CD14-positive monocyte (primary cell): ENCODE results near the gene GJB5. TPM values are rescaled to one million over a fixed set of nuclear protein-coding genes. Genes with fewer than 3 reads are reported as not detected.

Experiments used
- DNase-seq, 3 donors: peaks; one replicate each; pipeline ENCODE4 v3.0.0-alpha.2; 2011 to 2022
- H2AFZ ChIP-seq: 2 replicates; pipeline ENCODE4 v1.6.0; 2012; ENCODE audit warnings: mild to moderate bottlenecking, low read depth, low read length, inconsistent platforms; ENCODE audit not compliant: insufficient read depth, poor library complexity, severe bottlenecking
- H3K27ac ChIP-seq, 2 donors: 1 replicate in 1 of 2; 2 replicates in 1 of 2; pipeline ENCODE4 v1.5.1; 2012 to 2013; ENCODE audit warnings: low read length in 2 of 2, control low read depth in 1 of 2, inconsistent platforms in 1 of 2, low read depth in 1 of 2, mild to moderate bottlenecking in 1 of 2
- H3K27me3 ChIP-seq, 2 donors: one replicate each; pipeline versions ENCODE4 v1.6.0 to v1.6.1; 2011 to 2013; ENCODE audit warnings: low read length in 2 of 2; ENCODE audit not compliant: control insufficient read depth in 2 of 2, insufficient read depth in 2 of 2
- H3K36me3 ChIP-seq, 2 donors: replicated peaks in 1 of 2; 1 replicate in 1 of 2; 2 replicates in 1 of 2; pipeline versions ENCODE4 v1.5.1 to v1.6.1; 2012 to 2013; ENCODE audit warnings: low read length in 2 of 2, control low read depth in 1 of 2, inconsistent platforms in 1 of 2, mild to moderate bottlenecking in 1 of 2; ENCODE audit not compliant: insufficient read depth in 2 of 2, control insufficient read depth in 1 of 2
- H3K4me1 ChIP-seq, 2 donors: 1 replicate in 1 of 2; 2 replicates in 1 of 2; pipeline versions ENCODE4 v1.5.1 to v1.6.1; 2012 to 2013; ENCODE audit warnings: low read length in 2 of 2, control low read depth in 1 of 2, inconsistent platforms in 1 of 2, mild to moderate bottlenecking in 1 of 2, moderate library complexity in 1 of 2; ENCODE audit not compliant: insufficient read depth in 2 of 2, control insufficient read depth in 1 of 2
- H3K4me2 ChIP-seq: replicated peaks from 2 replicates; pipeline ENCODE3; 2012; ENCODE audit warnings: low read length, moderate library complexity, mild to moderate bottlenecking; ENCODE audit not compliant: poor library complexity, severe bottlenecking; ENCODE audit errors: extremely low read depth
- H3K4me3 ChIP-seq, 3 experiments: fragments of 200-600 bp in 1 of 3; sonication (generic) in 1 of 3; replicated peaks in 1 of 3; 1 replicate in 2 of 3; 2 replicates in 1 of 3; pipeline ENCODE4 v1.5.1; 2011 to 2013; ENCODE audit warnings: low read length in 3 of 3, mild to moderate bottlenecking in 3 of 3, control low read depth in 2 of 3, low read depth in 2 of 3, inconsistent platforms in 1 of 3, moderate library complexity in 1 of 3
- H3K79me2 ChIP-seq: 2 replicates; pipeline ENCODE4 v1.6.0; 2012; ENCODE audit warnings: mild to moderate bottlenecking, control low read depth, inconsistent platforms, low read length, moderate library complexity; ENCODE audit not compliant: insufficient read depth
- H3K9ac ChIP-seq: 2 replicates; pipeline ENCODE4 v1.6.0; 2017; ENCODE audit warnings: low read length, mild to moderate bottlenecking; ENCODE audit not compliant: insufficient read depth, poor library complexity, severe bottlenecking
- H3K9me3 ChIP-seq, 2 donors: replicated peaks in 1 of 2; 1 replicate in 1 of 2; 2 replicates in 1 of 2; pipeline versions ENCODE4 v1.5.1 to v1.6.1; 2012 to 2013; ENCODE audit warnings: low read length in 2 of 2, control low read depth in 1 of 2; ENCODE audit not compliant: control insufficient read depth in 1 of 2, insufficient read depth in 1 of 2
- H4K20me1 ChIP-seq: 2 replicates; pipeline ENCODE4 v1.6.0; 2012; ENCODE audit warnings: mild to moderate bottlenecking, low read length, control low read depth, moderate library complexity; ENCODE audit not compliant: insufficient read depth
- H3K27ac Mint-ChIP-seq, 7 donors: one replicate each; pipeline ENCODE4 v1.8.0; 2020; ENCODE audit warnings: mild to moderate bottlenecking in 7 of 7, mixed read lengths in 7 of 7, moderate library complexity in 6 of 7, inconsistent platforms in 2 of 7
- H3K27me3 Mint-ChIP-seq, 3 donors: one replicate each; pipeline ENCODE4 v1.8.0; 2021 to 2022; ENCODE audit warnings: low read depth in 3 of 3, mild to moderate bottlenecking in 3 of 3, mixed read lengths in 3 of 3, moderate library complexity in 3 of 3, inconsistent platforms in 1 of 3
- H3K36me3 Mint-ChIP-seq, 2 donors: one replicate each; pipeline ENCODE4 v1.8.0; 2020; ENCODE audit warnings: mixed read lengths in 2 of 2, inconsistent platforms in 1 of 2, mild to moderate bottlenecking in 1 of 2
- H3K4me1 Mint-ChIP-seq: one replicate; pipeline ENCODE4 v1.8.0; 2020; ENCODE audit warnings: mild to moderate bottlenecking, mixed read lengths
- H3K4me3 Mint-ChIP-seq, 2 donors: one replicate each; pipeline ENCODE4 v1.8.0; 2020; ENCODE audit warnings: mild to moderate bottlenecking in 2 of 2, mixed read lengths in 2 of 2, moderate library complexity in 1 of 2
- H3K9me3 Mint-ChIP-seq, 7 donors: one replicate each; pipeline ENCODE4 v1.8.0; 2020 to 2022; ENCODE audit warnings: mixed read lengths in 7 of 7, mild to moderate bottlenecking in 6 of 7, moderate library complexity in 6 of 7, inconsistent platforms in 2 of 7
- WGBS: methylation state at CpG from one replicate; pipeline ENCODE4 v1.1.5; 2013; ENCODE audit warnings: missing lambda C conversion rate; ENCODE audit not compliant: insufficient coverage; 5-methylcytosine and 5-hydroxymethylcytosine counted together
- intact Hi-C, 2 donors: fragments of 100-400 bp; cut with micrococcal nuclease; formaldehyde crosslinking; loops; one replicate each; pipeline versions ENCODE4 v1.15.0 to v1.15.1; 2023
- polyA plus RNA-seq, 3 donors: library from polyadenylated mRNA; depleted of rRNA in 1 of 3; unstranded in 2 of 3; stranded (reverse) in 1 of 3; fragments of 300-500 nt in 2 of 3; fragments of >200 nt in 1 of 3; fragmentation: Illumina TruSeq in 2 of 3; gene quantifications; 1 replicate in 2 of 3; 2 replicates in 1 of 3; pipeline ENCODE4 v1.2.3, GENCODE V29; 2012 to 2021
- TF ChIP-seq, protein P1 (sequence below): fragments of 200-600 bp; IDR thresholded peaks from one replicate; pipeline ENCODE4 v1.8.0; 2022; ENCODE audit warnings: antibody characterized with exemption, mild to moderate bottlenecking

The GJB5 gene
- polyA plus RNA-seq, 3 donors: 0.12 TPM; not detected in 2

DNA sequence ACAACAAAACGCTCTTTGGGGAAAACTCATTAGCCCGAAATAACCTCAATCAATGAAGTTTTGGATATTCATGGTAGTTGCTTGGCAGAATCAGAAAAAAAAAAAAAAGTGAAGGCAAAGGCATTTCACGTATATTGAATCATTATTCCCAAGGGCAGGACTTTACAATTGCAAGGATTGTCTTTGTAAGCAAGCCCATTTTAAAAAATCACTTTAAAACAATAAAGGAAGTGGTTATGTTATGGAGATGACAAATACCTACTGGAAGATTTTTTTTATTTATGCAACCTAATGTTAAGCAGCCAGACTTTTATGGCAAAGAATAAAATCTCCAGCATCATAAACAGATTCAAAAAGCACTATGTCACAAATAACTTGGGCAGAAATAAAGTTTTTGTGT, 14.0 kb downstream of the GJB5 start:
- Histone ChIP-seq H3K27me3 (no peaks in the 10 kb centered on the region), H3K4me3 (no peak overlapping the region), H3K79me2 (no peaks in the 10 kb centered on the region), H4K20me1 (no peaks in the 10 kb centered on the region), H3K9me3 (no peaks in the 10 kb centered on the region), H3K4me2 (no peak overlapping the region), H3K27ac (no peak overlapping the region), H3K9ac (no peak overlapping the region), H3K36me3 (no peaks in the 10 kb centered on the region), H3K4me1 (no peaks in the 10 kb centered on the region), H2AFZ (no peak overlapping the region)
- TF ChIP-seq, protein P1, sequence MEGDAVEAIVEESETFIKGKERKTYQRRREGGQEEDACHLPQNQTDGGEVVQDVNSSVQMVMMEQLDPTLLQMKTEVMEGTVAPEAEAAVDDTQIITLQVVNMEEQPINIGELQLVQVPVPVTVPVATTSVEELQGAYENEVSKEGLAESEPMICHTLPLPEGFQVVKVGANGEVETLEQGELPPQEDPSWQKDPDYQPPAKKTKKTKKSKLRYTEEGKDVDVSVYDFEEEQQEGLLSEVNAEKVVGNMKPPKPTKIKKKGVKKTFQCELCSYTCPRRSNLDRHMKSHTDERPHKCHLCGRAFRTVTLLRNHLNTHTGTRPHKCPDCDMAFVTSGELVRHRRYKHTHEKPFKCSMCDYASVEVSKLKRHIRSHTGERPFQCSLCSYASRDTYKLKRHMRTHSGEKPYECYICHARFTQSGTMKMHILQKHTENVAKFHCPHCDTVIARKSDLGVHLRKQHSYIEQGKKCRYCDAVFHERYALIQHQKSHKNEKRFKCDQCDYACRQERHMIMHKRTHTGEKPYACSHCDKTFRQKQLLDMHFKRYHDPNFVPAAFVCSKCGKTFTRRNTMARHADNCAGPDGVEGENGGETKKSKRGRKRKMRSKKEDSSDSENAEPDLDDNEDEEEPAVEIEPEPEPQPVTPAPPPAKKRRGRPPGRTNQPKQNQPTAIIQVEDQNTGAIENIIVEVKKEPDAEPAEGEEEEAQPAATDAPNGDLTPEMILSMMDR: no peak
- no peaks in the 10 kb centered on the region for H3K4me1 Mint-ChIP-seq
- H3K27ac Mint-ChIP-seq: no peak overlapping the region
- intact Hi-C loops: no loop called here
- WGBS: no CpG with 5 or more reads among the region's 3 CpGs
- no peak for DNase-seq
- H3K4me3 Mint-ChIP-seq: no peak overlapping the region
- H3K27me3 Mint-ChIP-seq: peaks cover 0 to 3% (median 2%) of the 10 kb centered on the region in 3 donors
- H3K36me3 Mint-ChIP-seq: no peaks in the 10 kb centered on the region
- H3K9me3 Mint-ChIP-seq: no peaks in the 10 kb centered on the region

DNA sequence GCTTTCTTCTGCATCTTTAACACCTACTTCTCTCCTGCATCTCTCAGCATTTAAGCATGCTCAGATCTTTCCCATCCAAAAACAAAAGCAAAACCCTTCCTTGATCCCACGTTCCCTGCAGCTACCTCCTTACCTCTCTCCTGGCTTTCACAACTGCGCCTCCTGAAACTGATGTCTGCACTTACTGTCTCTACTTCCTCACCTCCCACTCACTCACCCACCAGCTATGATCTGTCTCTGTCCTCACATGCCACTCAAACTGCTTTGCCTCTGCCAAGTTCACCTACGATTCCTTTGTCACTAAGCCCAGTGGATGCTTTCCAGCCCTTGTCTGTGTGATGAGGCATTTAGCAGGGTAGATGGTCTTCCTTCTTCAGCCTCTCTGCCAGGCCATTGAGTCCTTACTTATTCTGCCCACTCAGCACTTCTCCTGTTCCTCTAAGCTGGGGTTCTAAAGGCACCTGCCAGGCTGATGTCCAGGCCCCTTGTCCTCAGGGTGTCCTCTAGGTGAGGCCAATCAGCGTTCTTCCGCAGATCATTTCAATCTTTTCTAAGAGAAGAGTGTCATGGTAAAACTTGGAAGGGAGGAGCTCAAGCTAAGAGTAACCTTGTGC, 16.2 kb downstream of the GJB5 start:
- Histone ChIP-seq H3K4me2 (no peak overlapping the region), H3K27me3 (no peaks in the 10 kb centered on the region), H3K36me3 (no peaks in the 10 kb centered on the region), H3K27ac (no peak overlapping the region), H3K9ac (no peak overlapping the region), H2AFZ (no peak overlapping the region), H3K79me2 (no peaks in the 10 kb centered on the region), H3K4me3 (no peak overlapping the region), H3K9me3 (no peaks in the 10 kb centered on the region), H4K20me1 (no peaks in the 10 kb centered on the region), H3K4me1 (no peaks in the 10 kb centered on the region)
- H3K36me3 Mint-ChIP-seq: no peaks in the 10 kb centered on the region
- no peaks in the 10 kb centered on the region for H3K9me3 Mint-ChIP-seq
- H3K4me1 Mint-ChIP-seq: no peaks in the 10 kb centered on the region
- TF ChIP-seq, protein P1: no peak
- H3K27me3 Mint-ChIP-seq: peaks cover 0 to 3% (median 2%) of the 10 kb centered on the region in 3 donors
- WGBS: 98% methylated on average over 4 of the region's 5 CpGs
- DNase-seq: no peak
- no peak overlapping the region for H3K27ac Mint-ChIP-seq
- H3K4me3 Mint-ChIP-seq: no peak overlapping the region
- intact Hi-C loops: no loop called here
